ENCODE measurements around the gene ERBB2. TPM values are rescaled to one million over a fixed set of nuclear protein-coding genes. Genes with fewer than 3 reads are reported as not detected.

Gene ERBB2
- total and polyA plus RNA-seq, 2 donors from 2014 or later, result 76.5 to 186 TPM

DNA sequence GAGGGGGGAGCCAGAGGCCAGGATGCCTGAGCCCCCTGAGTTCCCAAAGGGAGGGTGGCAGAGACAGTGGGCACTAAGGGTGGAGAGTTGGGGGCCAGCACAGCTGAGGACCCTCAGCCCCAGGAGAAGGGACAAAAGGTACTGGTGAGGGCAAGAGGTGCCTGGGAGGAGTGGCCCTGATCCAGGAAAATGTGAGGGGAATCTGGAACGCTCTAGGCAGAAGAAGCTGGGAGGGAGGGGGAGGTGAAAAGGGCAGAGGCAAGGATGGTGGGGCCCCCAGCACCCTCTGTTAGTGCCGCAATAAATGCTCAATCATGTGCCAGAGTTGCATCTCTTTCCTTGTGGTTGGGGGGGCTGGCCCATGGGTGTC is 33.6 kb upstream of the ERBB2 start:
- H3K9ac ChIP-seq (ENCODE audit: low read length in 3 of 3), result no peak overlapping the region
- no peak for FAIRE-seq
- no peak overlapping the region for H3K4me3 ChIP-seq (ENCODE audit: low read length in 3 of 3)
- TF ChIP-seq, protein P1, sequence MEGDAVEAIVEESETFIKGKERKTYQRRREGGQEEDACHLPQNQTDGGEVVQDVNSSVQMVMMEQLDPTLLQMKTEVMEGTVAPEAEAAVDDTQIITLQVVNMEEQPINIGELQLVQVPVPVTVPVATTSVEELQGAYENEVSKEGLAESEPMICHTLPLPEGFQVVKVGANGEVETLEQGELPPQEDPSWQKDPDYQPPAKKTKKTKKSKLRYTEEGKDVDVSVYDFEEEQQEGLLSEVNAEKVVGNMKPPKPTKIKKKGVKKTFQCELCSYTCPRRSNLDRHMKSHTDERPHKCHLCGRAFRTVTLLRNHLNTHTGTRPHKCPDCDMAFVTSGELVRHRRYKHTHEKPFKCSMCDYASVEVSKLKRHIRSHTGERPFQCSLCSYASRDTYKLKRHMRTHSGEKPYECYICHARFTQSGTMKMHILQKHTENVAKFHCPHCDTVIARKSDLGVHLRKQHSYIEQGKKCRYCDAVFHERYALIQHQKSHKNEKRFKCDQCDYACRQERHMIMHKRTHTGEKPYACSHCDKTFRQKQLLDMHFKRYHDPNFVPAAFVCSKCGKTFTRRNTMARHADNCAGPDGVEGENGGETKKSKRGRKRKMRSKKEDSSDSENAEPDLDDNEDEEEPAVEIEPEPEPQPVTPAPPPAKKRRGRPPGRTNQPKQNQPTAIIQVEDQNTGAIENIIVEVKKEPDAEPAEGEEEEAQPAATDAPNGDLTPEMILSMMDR (IDR thresholded peaks at IDR 0.05; ENCODE audit: borderline replicate concordance, extremely low read depth, insufficient read depth), result no peak
- no peaks in the 10 kb centered on the region for H3K9me3 ChIP-seq (ENCODE audit: control insufficient read depth in 2 of 3, insufficient read depth in 1 of 3, low read length in 3 of 3)
- H3K27ac ChIP-seq (ENCODE audit: low read depth in 2 of 2, low read length in 2 of 2), result no peak overlapping the region
- H3K27me3 ChIP-seq (ENCODE audit: control insufficient read depth, insufficient read depth, low read length), result no peaks in the 10 kb centered on the region
- DNase-seq, result peak in 1 of 5 donors; percentile 70
- H3K4me1 ChIP-seq (ENCODE audit: control insufficient read depth in 2 of 3, insufficient read depth in 2 of 3, low read depth in 1 of 3, low read length in 3 of 3), result peaks cover 0 to 34% (median 16%) of the 10 kb centered on the region in 3 donors
- peaks cover 0 to 4% (median 4%) of the 10 kb centered on the region in 3 donors for H3K36me3 ChIP-seq (ENCODE audit: control insufficient read depth in 2 of 3, insufficient read depth in 3 of 3, low read length in 3 of 3)
- intact Hi-C loops (cut with DNase I), result no loop called here

DNA sequence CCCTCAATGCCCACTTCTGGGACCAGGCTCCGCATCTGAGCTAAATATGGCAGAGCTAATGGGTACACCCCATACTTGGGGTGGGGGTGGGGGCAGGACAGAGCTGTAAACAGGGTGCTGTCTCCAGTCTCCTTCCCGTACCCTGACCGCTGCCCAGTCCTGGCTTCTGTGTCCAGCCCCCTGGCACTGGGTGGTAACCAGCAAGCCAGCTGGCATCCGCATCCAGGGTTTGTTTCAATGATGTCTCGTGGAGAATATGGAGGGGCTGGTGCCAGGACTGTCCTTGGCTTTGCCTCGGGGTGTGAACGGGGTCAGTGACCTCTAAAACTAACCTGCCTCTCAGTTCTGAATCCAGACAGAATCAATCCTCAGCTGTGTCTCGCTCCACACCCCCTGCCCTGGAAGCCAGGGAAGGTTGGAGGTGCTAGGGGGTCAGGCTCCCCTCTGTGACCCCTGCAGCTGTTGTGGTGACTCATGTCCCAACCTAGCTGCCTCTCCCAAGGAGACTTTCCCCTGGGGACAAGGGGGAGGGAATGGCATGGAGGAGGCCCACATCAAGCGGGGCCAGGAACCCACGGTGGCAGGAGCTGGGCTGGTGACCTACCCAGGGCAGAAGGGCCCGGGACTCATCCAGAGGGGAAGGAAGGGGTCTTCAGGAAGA is 33.1 kb upstream of the ERBB2 start:
- Histone ChIP-seq H3K27me3 (ENCODE audit: control insufficient read depth, insufficient read depth, low read length) (no peaks in the 10 kb centered on the region), H3K9ac (ENCODE audit: low read length in 3 of 3) (peak overlapping the region in 1 of 3 donors; percentile 7), H3K9me3 (ENCODE audit: control insufficient read depth in 2 of 3, insufficient read depth in 1 of 3, low read length in 3 of 3) (no peaks in the 10 kb centered on the region), H3K4me3 (ENCODE audit: low read length in 3 of 3) (no peak overlapping the region), H3K27ac (ENCODE audit: low read depth in 2 of 2, low read length in 2 of 2) (no peak overlapping the region), H3K4me1 (ENCODE audit: control insufficient read depth in 2 of 3, insufficient read depth in 2 of 3, low read depth in 1 of 3, low read length in 3 of 3) (peaks cover 0 to 36% (median 16%) of the 10 kb centered on the region in 3 donors), H3K36me3 (ENCODE audit: control insufficient read depth in 2 of 3, insufficient read depth in 3 of 3, low read length in 3 of 3) (peaks cover 0 to 3% (median 2%) of the 10 kb centered on the region in 3 donors)
- DNase-seq, result peak in 1 of 5 donors; percentile 72
- intact Hi-C loops (cut with DNase I), result no loop called here
- TF ChIP-seq, protein P1 (IDR thresholded peaks at IDR 0.05; ENCODE audit: borderline replicate concordance, extremely low read depth, insufficient read depth), result no peak
- FAIRE-seq, result no peak

DNA sequence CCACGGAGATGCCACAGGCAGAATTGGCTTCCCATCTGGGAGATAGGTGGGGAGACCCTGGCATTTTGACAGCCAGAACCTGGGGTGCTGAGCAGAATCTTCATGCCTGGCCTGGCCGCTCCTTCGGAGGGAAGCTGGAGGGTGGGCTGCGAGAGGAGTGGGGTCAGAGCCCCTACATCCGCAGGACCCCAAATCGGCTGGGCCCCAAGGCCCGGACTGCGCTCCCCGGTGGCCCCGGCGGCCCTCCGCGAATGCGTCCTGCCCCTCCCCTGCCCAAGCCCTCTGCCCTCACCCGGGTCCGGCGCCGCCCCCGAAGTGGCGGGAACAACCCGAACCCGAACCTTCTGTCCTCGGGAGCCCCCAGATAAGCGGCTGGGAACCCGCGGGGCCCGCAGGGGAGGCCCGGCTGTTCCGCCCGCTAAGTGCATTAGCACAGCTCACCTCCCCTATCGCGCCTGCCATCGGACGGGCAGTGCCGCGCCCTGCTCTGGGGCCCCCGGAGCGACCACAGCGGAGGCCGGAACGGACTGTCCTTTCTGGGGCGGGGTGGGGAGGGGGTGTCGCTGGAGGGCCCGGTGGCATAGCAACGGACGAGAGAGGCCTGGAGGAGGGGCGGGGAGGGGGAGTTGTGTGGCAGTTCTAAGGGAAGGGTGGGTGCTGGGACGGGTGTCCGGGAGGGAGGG is 32.5 kb upstream of the ERBB2 start:
- no peaks in the 10 kb centered on the region for H3K9me3 ChIP-seq (ENCODE audit: control insufficient read depth in 2 of 3, insufficient read depth in 1 of 3, low read length in 3 of 3)
- DNase-seq (peak in 4 of 5 donors; percentile 55 to 85 (median 69)), FAIRE-seq (no peak)
- H3K4me1 ChIP-seq (ENCODE audit: control insufficient read depth in 2 of 3, insufficient read depth in 2 of 3, low read depth in 1 of 3, low read length in 3 of 3), result peaks cover 0 to 39% (median 16%) of the 10 kb centered on the region in 3 donors
- peak overlapping the region in 1 of 3 donors; percentile 7 for H3K9ac ChIP-seq (ENCODE audit: low read length in 3 of 3)
- H3K27ac ChIP-seq (ENCODE audit: low read depth in 2 of 2, low read length in 2 of 2), result no peak overlapping the region
- no peak overlapping the region for H3K4me3 ChIP-seq (ENCODE audit: low read length in 3 of 3)
- H3K27me3 ChIP-seq (ENCODE audit: control insufficient read depth, insufficient read depth, low read length), result no peaks in the 10 kb centered on the region
- no peaks in the 10 kb centered on the region for H3K36me3 ChIP-seq (ENCODE audit: control insufficient read depth in 2 of 3, insufficient read depth in 3 of 3, low read length in 3 of 3)
- intact Hi-C loops (cut with DNase I), result no loop called here
- TF ChIP-seq, protein P1 (IDR thresholded peaks at IDR 0.05; ENCODE audit: borderline replicate concordance, extremely low read depth, insufficient read depth), result no peak

Measured in kidney (tissue), 14 donors.